ENCODE results near the gene GJC3. TPM values are rescaled to one million over a fixed set of nuclear protein-coding genes. Genes with fewer than 3 reads are reported as not detected.
"Not testable (repeated sequence)": the region's sequence is repeated elsewhere in the genome, so short reads cannot be mapped to it uniquely, and the experiment has no call there.

Gene GJC3
- polyA plus RNA-seq, 2 of the 4 experiments (the other 2 are of a cell fraction) = 0.36 TPM; not detected in 1

- 36% methylated on average over 4 of the region's 4 CpGs for WGBS (ENCODE audit: missing lambda C conversion rate)
- CTCF ChIA-PET = interaction anchor here (0.9 kb wide), 1 partner anchor 8 kb away, joined by 4 read pairs; no protein-coding TSS in a partner anchor
- ATAC-seq = no peak
- DNase-seq (ENCODE audit: low read depth in 1 of 2, low spot score in 1 of 2) = no peak
- H3K27ac ChIP-seq = no peak overlapping the region
- no peak for TF ChIP-seq ATOH8 (CRISPR knock-in tag; IDR thresholded peaks at IDR 0.05; ENCODE audit: low read depth)
- TF ChIP-seq NFE2L2 (conservative IDR thresholded peaks at IDR 0.05; ENCODE audit: low read length) = no peak
- TF ChIP-seq CHD2 (IDR thresholded peaks at IDR 0.05; ENCODE audit: low read length, partially characterized antibody) = no peak
- no peak for TF ChIP-seq CTCF (IDR thresholded peaks at IDR 0.05)
- TF ChIP-seq EHMT2 (IDR thresholded peaks at IDR 0.05; ENCODE audit: low read depth) = no peak
- no peak for TF ChIP-seq CHD4 (IDR thresholded peaks at IDR 0.05; ENCODE audit: borderline replicate concordance)
- no peak for TF ChIP-seq SMC3 (IDR thresholded peaks at IDR 0.05)
- no peak for TF ChIP-seq MYC (IDR thresholded peaks at IDR 0.05; ENCODE audit: borderline replicate concordance, low read length)
- TF ChIP-seq HOXB5 (CRISPR knock-in tag; IDR thresholded peaks at IDR 0.05) = no peak
- no peak for TF ChIP-seq FOXS1 (CRISPR knock-in tag; IDR thresholded peaks at IDR 0.05)
- no peak for TF ChIP-seq HOXA7 (CRISPR knock-in tag; IDR thresholded peaks at IDR 0.05)
- TF ChIP-seq RNF2 (IDR thresholded peaks at IDR 0.05; ENCODE audit: borderline replicate concordance, low read depth) = no peak
- TF ChIP-seq EHF (CRISPR knock-in tag; IDR thresholded peaks at IDR 0.05) = no peak
- no peak for TF ChIP-seq RCOR1 (IDR thresholded peaks at IDR 0.05; ENCODE audit: low read depth, low read length)
- POLR2A ChIA-PET = no interaction called here
- no peaks in the 10 kb centered on the region for H3K4me1 ChIP-seq
- no peaks in the 10 kb centered on the region for H3K9me3 ChIP-seq
- no peak overlapping the region for H3K4me3 ChIP-seq
- H3K4me2 ChIP-seq = no peak overlapping the region
- no peak for FAIRE-seq
These were observed 41.8 kb upstream of the GJC3 start for GRCh38 chr7:99971242-99971641.

GRCh38 chr7:99969813-99970212 lies 40.4 kb upstream of the GJC3 start:
- H3K4me2 ChIP-seq; H3K4me3 ChIP-seq; H3K27ac ChIP-seq; ATAC-seq; FAIRE-seq; H3K4me1 ChIP-seq; POLR2A ChIA-PET; DNase-seq (ENCODE audit: low read depth in 1 of 2, low spot score in 1 of 2); H3K9me3 ChIP-seq: not testable (repeated sequence)
- CTCF ChIA-PET = interaction anchor here (4.2 kb wide), 1 partner anchor 8 kb away, joined by 32 read pairs; the partner anchor contains the start of gene AZGP1
- no CpG with 5 or more reads among the region's 1 CpG for WGBS (ENCODE audit: missing lambda C conversion rate)

GRCh38 chr7:99969298-99969697 lies 39.9 kb upstream of the GJC3 start:
- no peak overlapping the region for H3K4me2 ChIP-seq
- no peaks in the 10 kb centered on the region for H3K4me1 ChIP-seq
- WGBS (ENCODE audit: missing lambda C conversion rate) = 19% methylated on average over 3 of the region's 3 CpGs
- H3K9me3 ChIP-seq = no peaks in the 10 kb centered on the region
- no peak overlapping the region for H3K27ac ChIP-seq
- no peak for DNase-seq (ENCODE audit: low read depth in 1 of 2, low spot score in 1 of 2)
- no peak overlapping the region for H3K4me3 ChIP-seq
- POLR2A ChIA-PET = no interaction called here
- FAIRE-seq = no peak
- CTCF ChIA-PET = interaction anchor here (0.9 to 4.2 kb wide), 2 partner anchors 9 to 20 kb away, joined by 3 to 32 read pairs; partner anchors contain the start of gene AZGP1
- ATAC-seq = no peak
- TF ChIP-seq POLR2AphosphoS2 (conservative IDR thresholded peaks at IDR 0.05; ENCODE audit: low read length) = no peak
- no peak for TF ChIP-seq JUNB (IDR thresholded peaks at IDR 0.05)
- TF ChIP-seq PBX3 (IDR thresholded peaks at IDR 0.05) = no peak
- no peak for TF ChIP-seq HMGXB4 (CRISPR knock-in tag; IDR thresholded peaks at IDR 0.05; ENCODE audit: borderline replicate concordance)
- no peak for TF ChIP-seq USF2 (IDR thresholded peaks at IDR 0.05)
- TF ChIP-seq CBX2 (IDR thresholded peaks at IDR 0.05; ENCODE audit: borderline replicate concordance, low read depth) = no peak
- no peak for TF ChIP-seq MAX (IDR thresholded peaks at IDR 0.05)
- no peak for TF ChIP-seq REST (IDR thresholded peaks at IDR 0.05)
- TF ChIP-seq JUN (IDR thresholded peaks at IDR 0.05) = no peak
- no peak for TF ChIP-seq ZSCAN20 (CRISPR knock-in tag; IDR thresholded peaks at IDR 0.05)
- no peak for TF ChIP-seq KDM5A (IDR thresholded peaks at IDR 0.05)
